Neural progenitor cell (in vitro differentiated cells): ENCODE data around the gene TBC1D3I.
"Not testable (repeated sequence)": the region's sequence is repeated elsewhere in the genome, so short reads cannot be mapped to it uniquely, and the experiment has no call there.

Experiments
- CTCF ChIP-seq: fragments of 200-600 bp; sonication (generic); IDR thresholded peaks from 2 replicates; pipeline ENCODE4 v1.5.1; 2017; ENCODE audit warnings: antibody characterized with exemption, mild to moderate bottlenecking
- EZH2phosphoT487 ChIP-seq: fragments of 200-600 bp; sonication (generic); IDR thresholded peaks from 2 replicates; pipeline ENCODE4 v1.6.1; 2017; ENCODE audit warnings: antibody characterized with exemption

GRCh38 chr17:36206486-36206821, 57.9 kb downstream of the TBC1D3I start:
- not testable (repeated sequence) for TF ChIP-seq CTCF, EZH2phosphoT487
